HEK293T (cell line): ENCODE results near the gene ZNF778.

ENCODE experiments used
- ARNT ChIP-seq: fragments of 450-650 bp; IDR thresholded peaks from 2 replicates; pipeline ENCODE4 v1.6.1; 2017; ENCODE audit warnings: mild to moderate bottlenecking
- BHLHE40 ChIP-seq: fragments of 450-650 bp; IDR thresholded peaks from 2 replicates; pipeline ENCODE4 v1.6.1; 2016; ENCODE audit warnings: mild to moderate bottlenecking, moderate library complexity, borderline replicate concordance
- CTBP1 ChIP-seq: fragments of 450-650 bp; IDR thresholded peaks from 2 replicates; pipeline ENCODE4 v1.6.1; 2016; ENCODE audit warnings: borderline replicate concordance
- ELF4 ChIP-seq: fragments of 450-650 bp; IDR thresholded peaks from 2 replicates; pipeline ENCODE4 v1.6.1; 2017; ENCODE audit warnings: antibody characterized with exemption
- FOXA1 ChIP-seq: fragments of 450-650 bp; IDR thresholded peaks from 2 replicates; pipeline ENCODE4 v1.6.1; 2016; ENCODE audit warnings: mild to moderate bottlenecking
- FOXK2 ChIP-seq: fragments of 450-650 bp; IDR thresholded peaks from 2 replicates; pipeline ENCODE4 v1.6.1; 2016; ENCODE audit warnings: mild to moderate bottlenecking
- FOXM1 ChIP-seq: fragments of 450-650 bp; IDR thresholded peaks from 2 replicates; pipeline ENCODE4 v1.6.1; 2017; ENCODE audit warnings: mild to moderate bottlenecking, borderline replicate concordance
- L3MBTL2 ChIP-seq: fragments of 450-650 bp; conservative IDR thresholded peaks from 2 replicates; pipeline ENCODE4 v1.6.1; 2016; ENCODE audit warnings: mild to moderate bottlenecking
- LEF1 ChIP-seq: fragments of 450-650 bp; IDR thresholded peaks from 2 replicates; pipeline ENCODE4 v1.6.1; 2017; ENCODE audit warnings: mild to moderate bottlenecking, borderline replicate concordance
- NFRKB ChIP-seq: fragments of 450-650 bp; IDR thresholded peaks from 2 replicates; pipeline ENCODE4 v1.6.1; 2016; ENCODE audit warnings: mild to moderate bottlenecking, moderate library complexity
- SP1 ChIP-seq: fragments of 450-650 bp; IDR thresholded peaks from 2 replicates; pipeline ENCODE4 v1.6.1; 2017
- SUZ12 ChIP-seq: fragments of 450-650 bp; IDR thresholded peaks from 2 replicates; pipeline ENCODE4 v1.6.1; 2016; ENCODE audit warnings: mild to moderate bottlenecking
- TARDBP ChIP-seq: fragments of 450-650 bp; IDR thresholded peaks from 2 replicates; pipeline ENCODE4 v1.6.1; 2016
- ZNF384 ChIP-seq: fragments of 450-650 bp; IDR thresholded peaks from 2 replicates; pipeline ENCODE4 v1.6.1; 2016

DNA sequence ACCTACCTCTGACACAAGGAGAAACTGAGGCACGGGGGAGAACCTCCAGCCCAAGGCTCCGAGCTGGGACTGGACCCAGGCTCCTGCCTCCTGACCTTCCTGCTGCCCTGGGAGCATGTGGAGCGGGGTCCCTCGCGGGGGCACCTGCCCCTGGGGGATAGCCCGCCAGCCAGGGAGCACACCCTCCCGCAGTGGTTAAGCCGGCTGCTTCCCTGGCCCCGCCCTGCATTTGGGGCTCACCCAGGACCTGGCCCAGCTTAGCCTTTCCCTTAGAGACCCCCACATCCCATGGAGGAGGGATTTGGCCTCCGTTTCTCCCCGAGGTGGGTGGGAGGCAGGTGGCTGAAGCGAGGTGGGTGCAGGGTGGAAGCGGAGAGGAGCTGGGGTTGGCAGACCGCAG, 47.7 kb upstream of the ZNF778 start:
- TF ChIP-seq ARNT = no peak
- TF ChIP-seq SUZ12 = no peak
- TF ChIP-seq FOXM1 = no peak
- no peak for TF ChIP-seq NFRKB
- no peak for TF ChIP-seq L3MBTL2
- no peak for TF ChIP-seq CTBP1
- no peak for TF ChIP-seq FOXK2
- TF ChIP-seq LEF1 = no peak
- TF ChIP-seq ELF4 = no peak
- no peak for TF ChIP-seq ZNF384
- no peak for TF ChIP-seq BHLHE40
- no peak for TF ChIP-seq TARDBP
- TF ChIP-seq FOXA1 = no peak
- TF ChIP-seq SP1 = no peak
